Endothelial cell of umbilical vein (primary cell): Measurements from ENCODE around the gene USH1C. TPM values are rescaled to one million over a fixed set of nuclear protein-coding genes. Genes with fewer than 3 reads are reported as not detected.

Experiments
- BruUV-seq: library from RNA; stranded (reverse); fragments of 400-500 nt; replicated peaks from 2 replicates; lab custom pipeline; 2021; lab: Mats Ljungman, UMichigan
- CTCF ChIA-PET: fragments of 300-600, 350-600 bp; sonication (Branson Sonifier 250); formaldehyde crosslinking; loops from one replicate; lab custom pipeline; 2021; ENCODE audit warnings: antibody characterized with exemption, inconsistent platforms; lab: Charles Lee
- POLR2A ChIA-PET: fragments of 300-600, 350-600 bp; sonication (Branson Sonifier 250); formaldehyde crosslinking; loops from one replicate; lab custom pipeline; 2021; ENCODE audit warnings: antibody characterized with exemption, inconsistent platforms; lab: Charles Lee
- DNase-seq: peaks from one replicate; pipeline ENCODE4 v3.0.0-alpha.2; 2011; ENCODE audit warnings: low read depth, low spot score
- FAIRE-seq: peaks from 2 replicates; lab custom pipeline; 2011; peaks lifted over from hg19 to GRCh38; lab: Jason Lieb, UNC
- H2AFZ ChIP-seq: 2 replicates; pipeline ENCODE4 v1.6.0; 2012; ENCODE audit warnings: low read depth, low read length, control low read depth, inconsistent platforms
- H3K27ac ChIP-seq: 2 replicates; pipeline ENCODE4 v1.5.1; 2011; ENCODE audit warnings: low read depth, mild to moderate bottlenecking, control low read depth, low read length, moderate library complexity; ENCODE audit not compliant: insufficient read depth
- H3K27me3 ChIP-seq, 2 experiments: 2 replicates each; pipeline versions ENCODE4 v1.6.0 to v1.6.1; 2011; ENCODE audit warnings: low read length in 2 of 2, mixed read lengths in 1 of 2; ENCODE audit not compliant: control insufficient read depth in 2 of 2, insufficient read depth in 2 of 2
- H3K36me3 ChIP-seq, 2 experiments: 2 replicates in 1 of 2; 3 replicates in 1 of 2; pipeline ENCODE4 v1.5.1; 2011; ENCODE audit warnings: low read length in 2 of 2, mild to moderate bottlenecking in 1 of 2, moderate library complexity in 1 of 2; ENCODE audit not compliant: control insufficient read depth in 2 of 2, insufficient read depth in 2 of 2; ENCODE audit errors: extremely low read depth in 1 of 2
- H3K4me1 ChIP-seq: 3 replicates; pipeline ENCODE4 v1.5.1; 2011; ENCODE audit warnings: mild to moderate bottlenecking, low read length; ENCODE audit not compliant: control insufficient read depth, insufficient read depth; ENCODE audit errors: extremely low read depth
- H3K4me2 ChIP-seq: 2 replicates; pipeline ENCODE4 v1.6.1; 2011; ENCODE audit warnings: low read length, control low read depth, mixed read lengths; ENCODE audit not compliant: insufficient read depth
- H3K4me3 ChIP-seq, 3 experiments: fragments of 200-600 bp in 1 of 3; sonication (generic), shearing (Covaris generic) in 1 of 3; replicated peaks in 1 of 3; 2 replicates each; pipeline ENCODE4 v1.5.1; 2011 to 2016; ENCODE audit warnings: control low read depth in 3 of 3, low read length in 3 of 3, mild to moderate bottlenecking in 2 of 3, inconsistent platforms in 1 of 3, low read depth in 1 of 3, moderate library complexity in 1 of 3; ENCODE audit not compliant: insufficient read depth in 1 of 3
- H3K79me2 ChIP-seq: 2 replicates; pipeline ENCODE4 v1.6.0; 2012; ENCODE audit warnings: low read length, inconsistent platforms; ENCODE audit not compliant: control insufficient read depth, insufficient read depth
- H3K9ac ChIP-seq: replicated peaks from 2 replicates; pipeline ENCODE3; 2011; ENCODE audit warnings: low read length, control low read depth; ENCODE audit not compliant: insufficient read depth; ENCODE audit errors: extremely low read depth
- H3K9me1 ChIP-seq: replicated peaks from 3 replicates; pipeline ENCODE4 v1.6.0; 2011; ENCODE audit warnings: mild to moderate bottlenecking, low read length; ENCODE audit not compliant: control insufficient read depth, insufficient read depth; ENCODE audit errors: extremely low read depth
- H3K9me3 ChIP-seq: replicated peaks from 2 replicates; pipeline ENCODE4 v1.5.1; 2012; ENCODE audit warnings: low read length, inconsistent platforms; ENCODE audit not compliant: control insufficient read depth, insufficient read depth
- H4K20me1 ChIP-seq: replicated peaks from 2 replicates; pipeline ENCODE3; 2011; ENCODE audit warnings: mild to moderate bottlenecking, low read length; ENCODE audit not compliant: control insufficient read depth, insufficient read depth; ENCODE audit errors: extremely low read depth
- CTCF ChIP-seq, 2 donors: IDR thresholded peaks; 1 replicate in 1 of 2; 2 replicates in 1 of 2; pipeline ENCODE4 v1.5.1; 2011; ENCODE audit warnings: low read length in 2 of 2, mild to moderate bottlenecking in 2 of 2, moderate library complexity in 2 of 2, control low read depth in 1 of 2, inconsistent platforms in 1 of 2, low read depth in 1 of 2; ENCODE audit not compliant: insufficient read depth in 1 of 2; ENCODE audit errors: extremely low read depth in 1 of 2
- EZH2 ChIP-seq: IDR thresholded peaks from 2 replicates; pipeline ENCODE4 v1.6.1; 2012; ENCODE audit warnings: borderline replicate concordance, low read depth, mild to moderate bottlenecking, moderate library complexity, low read length, inconsistent platforms; ENCODE audit not compliant: severe bottlenecking
- FOS ChIP-seq: IDR thresholded peaks from 2 replicates; pipeline ENCODE4 v1.6.1; 2011; ENCODE audit warnings: mild to moderate bottlenecking, low read length, moderate library complexity, borderline replicate concordance; ENCODE audit not compliant: insufficient read depth
- GATA2 ChIP-seq: IDR thresholded peaks from 2 replicates; pipeline ENCODE4 v1.7.0; 2011; ENCODE audit warnings: low read depth, mild to moderate bottlenecking, moderate library complexity, mixed read lengths, low read length; ENCODE audit not compliant: insufficient read length, insufficient read depth
- JUN ChIP-seq: IDR thresholded peaks from 2 replicates; pipeline ENCODE4 v1.6.1; 2011; ENCODE audit warnings: borderline replicate concordance, low read depth; ENCODE audit not compliant: insufficient read length, insufficient read depth
- MAX ChIP-seq: IDR thresholded peaks from 2 replicates; pipeline ENCODE4 v1.6.1; 2011; ENCODE audit not compliant: insufficient read depth, insufficient read length
- MYC ChIP-seq: IDR thresholded peaks from one replicate; pipeline ENCODE4 v1.6.1; 2011; ENCODE audit warnings: mild to moderate bottlenecking, low read depth, low read length
- POLR2A ChIP-seq: IDR thresholded peaks from 2 replicates; pipeline ENCODE4 v1.6.1; 2012; ENCODE audit warnings: low read depth, mild to moderate bottlenecking, control low read depth, low read length
- POLR2AphosphoS5 ChIP-seq: IDR thresholded peaks from 2 replicates; pipeline ENCODE4 v1.6.1; 2012; ENCODE audit warnings: low read depth, mild to moderate bottlenecking, control low read depth, low read length, moderate library complexity; ENCODE audit not compliant: insufficient read depth
- dilution Hi-C: fragments of 300-500 bp; cut with MboI; formaldehyde crosslinking; loops from one replicate; pipeline ENCODE4 v1.15.0; 2019; ENCODE audit warnings: low sequenced_read_pairs; ENCODE audit not compliant: extremely low pct_ligation_motif_present
- intact Hi-C: fragments of 100-400 bp; cut with micrococcal nuclease; formaldehyde crosslinking; loops from one replicate; pipeline ENCODE4 v1.10.0; 2022
- polyA plus RNA-seq, 4 experiments: library from polyadenylated mRNA; depleted of rRNA in 3 of 4; stranded (reverse) in 3 of 4; unstranded in 1 of 4; fragments of >200 nt; gene quantifications; 2 replicates each; pipeline versions ENCODE4 v1.2.1 to v1.2.3, GENCODE V29; 2011 to 2012; ENCODE audit warnings: missing spikeins in 1 of 4
- total RNA-seq: library from RNA; stranded (reverse); gene quantifications from 2 replicates; pipeline ENCODE4 v1.2.3, GENCODE V29; 2021

The USH1C gene
- total and polyA plus RNA-seq, 2 donors (not counting 3 experiments of a cell fraction or from before 2014, with no cell fraction given) = not detected

- ChIA-PET POLR2A (no interaction called here), CTCF (no interaction called here)
- Histone ChIP-seq H3K9me3 (no peaks in the 10 kb centered on the region), H3K79me2 (no peaks in the 10 kb centered on the region), H3K9me1 (no peaks in the 10 kb centered on the region), H3K4me1 (no peaks in the 10 kb centered on the region), H3K36me3 (no peaks in the 10 kb centered on the region), H3K27me3 (peaks cover 6 to 11% of the 10 kb centered on the region in 2 experiments), H3K9ac (no peak overlapping the region), H3K27ac (no peak overlapping the region), H3K4me3 (no peak overlapping the region), H2AFZ (no peak overlapping the region), H3K4me2 (no peak overlapping the region), H4K20me1 (no peaks in the 10 kb centered on the region)
- intact Hi-C loops (no loop called here), dilution Hi-C loops (no loop called here)
- FAIRE-seq (no peak), DNase-seq (no peak)
- no TSS peak for BruUV-seq
- no peak for TF ChIP-seq POLR2AphosphoS5
- no peak for TF ChIP-seq CTCF (IDR thresholded peaks at IDR 0.05; ENCODE audit: extremely low read depth in 1 of 2, insufficient read depth in 1 of 2, low read depth in 1 of 2, low read length in 2 of 2)
- no peak for TF ChIP-seq JUN
- TF ChIP-seq FOS = no peak
- TF ChIP-seq GATA2 = no peak
- TF ChIP-seq POLR2A = no peak
- no peak for TF ChIP-seq MYC
- no peak for TF ChIP-seq EZH2
- TF ChIP-seq MAX = no peak
Measured at GRCh38 chr11:17459236-17459896, 84.8 kb downstream of the USH1C start.
